Stimulated activated CD4-positive, alpha-beta T cell treated with anti-CD3 and anti-CD28 coated beads, Interleukin-2, amount 100 ng/mL, for 24 hours (primary cell): ENCODE results near the gene SLC29A1.

Experiments
- DNase-seq, 2 donors: peaks; one replicate each; pipeline ENCODE4 v3.0.0-alpha.2; 2020

Gene SLC29A1

DNA sequence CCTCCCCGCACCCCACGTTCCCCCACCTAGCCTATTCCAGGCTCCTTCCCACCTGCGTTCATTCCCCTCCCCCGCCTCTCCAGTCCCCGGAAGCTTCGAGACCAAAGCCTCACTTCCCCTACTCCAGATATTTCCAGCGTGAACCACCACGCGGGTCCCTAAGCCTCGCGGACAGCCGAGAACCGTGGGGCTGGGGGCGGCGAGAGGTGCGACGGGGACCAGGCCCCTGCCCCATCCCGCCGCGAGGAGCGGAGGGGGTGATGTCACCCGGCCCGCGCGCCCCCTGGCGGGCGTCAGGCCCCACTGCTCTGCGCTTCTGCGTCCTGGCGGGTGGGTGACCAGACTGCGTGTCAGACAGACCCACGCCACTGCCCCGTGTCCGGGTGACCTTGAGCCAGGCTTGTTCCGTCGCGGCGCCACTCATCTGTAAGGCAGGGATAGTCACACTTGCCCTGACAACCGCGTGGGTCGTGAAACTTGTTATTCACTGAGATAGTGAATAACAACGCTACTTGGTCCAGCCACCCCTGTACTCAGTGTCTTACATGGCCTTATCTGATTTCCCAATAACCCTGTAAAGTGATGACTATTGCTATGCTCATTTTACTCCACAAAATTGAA lies 14.5 kb downstream of the SLC29A1 start:
- peak; percentile 81 to 83 for DNase-seq

- no peak for DNase-seq
These were observed 15.4 kb downstream of the SLC29A1 start for GRCh38 chr6:44238687-44239350.

DNA sequence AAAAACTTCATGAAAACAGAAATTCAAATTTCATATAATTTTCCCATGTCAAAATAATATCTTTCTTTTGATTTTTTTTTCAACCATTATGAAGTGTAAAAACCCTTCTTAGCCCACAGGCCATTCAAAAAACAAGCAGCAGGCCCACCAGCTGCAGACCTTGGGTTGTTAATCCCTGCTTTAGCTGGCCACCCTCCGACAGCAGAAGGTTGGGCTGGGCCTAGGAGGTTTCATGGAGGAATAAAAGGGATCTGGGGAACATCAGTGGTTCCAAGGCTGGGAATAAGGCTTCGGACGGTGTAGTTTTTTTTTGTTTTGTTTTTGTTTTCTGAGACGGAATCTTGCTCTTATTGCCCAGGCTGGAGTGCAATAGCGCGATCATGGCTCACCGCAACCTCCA lies 19.9 kb downstream of the SLC29A1 start:
- no peak for DNase-seq

DNA sequence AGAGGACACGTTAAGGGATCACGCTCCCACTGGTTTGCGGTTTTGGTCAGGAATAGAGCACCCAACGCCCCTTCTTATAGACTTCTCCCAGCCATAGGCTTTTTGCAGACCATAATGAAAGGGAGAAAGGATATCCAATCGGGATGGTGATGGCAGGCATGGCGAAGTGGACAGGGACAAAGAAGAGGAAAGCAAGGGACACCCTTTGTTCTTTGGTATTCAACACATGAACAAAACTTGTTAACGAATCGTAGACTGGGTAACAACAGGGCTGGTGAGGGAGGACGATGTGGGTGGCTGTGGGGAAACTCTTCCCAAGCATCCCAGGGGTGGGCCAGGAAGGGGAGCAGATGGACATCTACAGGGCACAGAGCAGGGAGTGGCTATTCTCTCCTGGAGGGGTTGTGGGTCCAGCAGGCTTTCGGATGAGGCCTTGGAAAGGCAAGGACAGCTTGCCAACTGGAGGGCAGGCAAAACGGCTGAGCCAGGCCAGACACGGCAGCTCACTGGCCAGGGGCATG lies 22.1 kb downstream of the SLC29A1 start:
- no peak for DNase-seq

- peak; percentile 90 to 93 for DNase-seq
These were observed 22.7 kb downstream of the SLC29A1 start for GRCh38 chr6:44245912-44246662.

DNA sequence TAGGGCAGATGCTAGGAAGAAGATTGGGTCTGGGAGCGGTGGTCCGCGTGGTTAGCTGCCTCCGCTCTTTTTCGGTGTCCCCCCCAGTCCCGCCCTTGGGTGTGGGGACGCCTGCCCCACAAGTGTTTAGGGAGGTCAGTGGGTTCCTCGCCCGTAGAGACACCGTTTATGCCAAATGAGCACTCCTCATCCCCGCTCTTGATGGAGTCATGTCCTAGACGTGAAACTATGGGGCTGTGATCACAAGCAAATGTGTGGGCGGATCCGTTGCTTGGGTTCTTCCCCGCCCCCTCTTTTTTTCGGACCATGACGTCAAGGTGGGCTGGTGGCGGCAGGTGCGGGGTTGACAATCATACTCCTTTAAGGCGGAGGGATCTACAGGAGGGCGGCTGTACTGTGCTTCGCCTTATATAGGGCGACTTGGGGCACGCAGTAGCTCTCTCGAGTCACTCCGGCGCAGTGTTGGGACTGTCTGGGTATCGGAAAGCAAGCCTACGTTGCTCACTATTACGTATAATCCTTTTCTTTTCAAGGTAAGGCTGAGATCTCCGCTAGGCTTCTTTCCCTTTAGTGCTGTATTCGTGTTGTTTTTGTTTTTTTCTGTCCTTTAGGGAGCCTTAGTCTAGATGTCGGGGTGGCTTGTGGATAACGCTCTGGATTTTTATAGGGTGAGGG lies 23.4 kb downstream of the SLC29A1 start, which contains the start of gene HSP90AB1:
HSP90AB1 (plus strand) TSS at position 439 of the 675 bp plus-strand sequence. CDS start 1,529 bp downstream, outside the sequence.
- DNase-seq, result peak; percentile 94 to 96

DNA sequence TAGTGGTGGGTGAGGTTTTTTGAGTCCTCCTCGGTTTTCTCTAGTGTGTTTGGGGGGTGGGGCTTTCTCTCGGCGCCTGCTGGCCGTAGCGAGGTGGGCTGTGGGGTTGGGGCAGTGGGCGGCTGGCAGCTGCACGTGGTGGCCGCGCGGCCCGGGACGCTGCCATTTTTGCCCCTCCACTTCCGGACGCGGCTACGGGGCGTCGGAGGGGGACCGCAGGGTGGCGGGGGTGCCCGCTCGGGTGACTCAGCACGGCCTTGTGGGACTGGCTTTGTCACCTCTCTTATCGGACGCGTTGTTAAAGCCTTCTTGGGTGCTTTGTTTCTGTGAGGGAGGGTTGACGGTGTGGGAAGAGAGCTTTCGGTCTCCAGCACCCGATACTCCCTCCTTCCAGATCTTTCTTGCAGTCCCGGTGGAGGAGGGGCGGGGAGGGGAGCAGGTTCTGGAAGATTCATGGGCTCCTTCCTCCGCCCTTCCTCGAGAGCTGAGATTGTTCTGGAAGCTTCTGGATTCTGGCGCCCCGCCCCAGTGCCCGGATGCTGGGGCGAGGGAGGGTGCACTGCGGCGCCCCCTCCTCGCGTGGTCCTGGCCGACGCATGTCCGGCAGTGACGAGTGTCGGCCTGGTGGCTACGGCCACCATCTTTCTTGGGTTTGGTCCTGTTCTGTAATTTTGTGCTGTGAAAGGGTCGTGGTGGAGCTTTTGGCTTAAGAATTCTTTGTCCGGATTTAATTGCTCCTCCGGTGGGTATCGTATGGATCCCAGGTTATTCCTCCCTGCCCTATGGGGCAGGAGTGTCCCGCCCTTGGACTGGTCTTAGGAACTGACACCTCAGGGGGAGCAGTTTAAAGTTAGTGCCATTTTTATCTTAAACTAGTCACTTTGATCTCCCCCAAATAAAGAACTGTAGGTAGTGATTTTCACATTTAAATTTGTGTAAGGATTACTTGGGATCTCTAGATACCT lies 24.2 kb downstream of the SLC29A1 start:
- DNase-seq, result peak; percentile 85 to 89

GRCh38 chr6:44248579-44248978 lies 25.2 kb downstream of the SLC29A1 start:
- no peak for DNase-seq

- no peak for DNase-seq
These were observed 25.8 kb downstream of the SLC29A1 start for GRCh38 chr6:44249082-44249748.

- DNase-seq, result no peak
These were observed 26.8 kb downstream of the SLC29A1 start for GRCh38 chr6:44250067-44250717.

GRCh38 chr6:44250718-44251123 lies 27.3 kb downstream of the SLC29A1 start:
- DNase-seq, result no peak

DNA sequence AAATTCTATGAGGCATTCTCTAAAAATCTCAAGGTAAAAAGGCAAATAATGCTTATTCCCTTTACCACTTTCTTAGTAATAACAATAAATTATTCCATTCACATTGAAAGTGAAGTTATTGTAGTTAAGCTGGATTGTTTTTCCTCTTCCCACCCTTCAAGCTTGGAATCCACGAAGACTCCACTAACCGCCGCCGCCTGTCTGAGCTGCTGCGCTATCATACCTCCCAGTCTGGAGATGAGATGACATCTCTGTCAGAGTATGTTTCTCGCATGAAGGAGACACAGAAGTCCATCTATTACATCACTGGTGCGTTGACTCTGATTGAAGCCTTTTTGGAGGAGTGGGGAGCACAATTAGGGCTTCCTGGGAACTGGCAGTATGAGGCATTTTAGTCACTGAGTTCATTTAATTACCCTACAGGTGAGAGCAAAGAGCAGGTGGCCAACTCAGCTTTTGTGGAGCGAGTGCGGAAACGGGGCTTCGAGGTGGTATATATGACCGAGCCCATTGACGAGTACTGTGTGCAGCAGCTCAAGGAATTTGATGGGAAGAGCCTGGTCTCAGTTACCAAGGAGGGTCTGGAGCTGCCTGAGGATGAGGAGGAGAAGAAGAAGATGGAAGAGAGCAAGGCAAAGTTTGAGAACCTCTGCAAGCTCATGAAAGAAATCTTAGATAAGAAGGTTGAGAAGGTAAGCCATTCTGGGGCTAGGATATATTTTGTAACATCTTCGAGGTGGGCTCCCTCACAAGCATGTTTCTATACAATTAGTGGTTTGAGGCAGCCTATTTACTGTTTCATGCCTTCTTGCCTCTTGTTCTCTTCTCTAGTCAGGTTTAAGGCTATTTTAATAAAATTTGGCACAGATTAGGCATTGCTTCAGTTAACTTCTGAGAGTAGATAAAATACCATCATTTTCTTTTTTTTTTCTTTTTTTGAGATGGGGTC lies 28.5 kb downstream of the SLC29A1 start:
- DNase-seq, result no peak

DNA sequence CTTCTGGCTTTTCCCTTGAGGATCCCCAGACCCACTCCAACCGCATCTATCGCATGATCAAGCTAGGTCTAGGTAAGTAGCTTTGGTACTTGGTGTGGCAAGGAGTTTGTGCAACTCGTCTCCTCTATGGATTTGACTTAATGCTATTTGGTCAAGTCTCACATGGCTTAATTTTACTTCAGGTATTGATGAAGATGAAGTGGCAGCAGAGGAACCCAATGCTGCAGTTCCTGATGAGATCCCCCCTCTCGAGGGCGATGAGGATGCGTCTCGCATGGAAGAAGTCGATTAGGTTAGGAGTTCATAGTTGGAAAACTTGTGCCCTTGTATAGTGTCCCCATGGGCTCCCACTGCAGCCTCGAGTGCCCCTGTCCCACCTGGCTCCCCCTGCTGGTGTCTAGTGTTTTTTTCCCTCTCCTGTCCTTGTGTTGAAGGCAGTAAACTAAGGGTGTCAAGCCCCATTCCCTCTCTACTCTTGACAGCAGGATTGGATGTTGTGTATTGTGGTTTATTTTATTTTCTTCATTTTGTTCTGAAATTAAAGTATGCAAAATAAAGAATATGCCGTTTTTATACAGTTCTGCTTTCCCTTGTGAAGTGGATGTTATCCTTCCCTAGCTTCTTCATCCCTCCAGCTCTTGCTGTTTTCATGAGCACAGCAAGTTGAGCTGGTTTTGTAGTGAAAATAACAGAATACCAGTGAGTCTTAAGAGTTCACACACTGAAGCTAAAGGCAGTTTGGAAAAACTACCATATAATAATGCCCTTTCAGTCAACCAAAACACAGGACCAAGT lies 30.1 kb downstream of the SLC29A1 start:
- peak; percentile 64 to 73 for DNase-seq

GRCh38 chr6:44254191-44255104 lies 31.1 kb downstream of the SLC29A1 start:
- peak; percentile 47 to 52 for DNase-seq

DNA sequence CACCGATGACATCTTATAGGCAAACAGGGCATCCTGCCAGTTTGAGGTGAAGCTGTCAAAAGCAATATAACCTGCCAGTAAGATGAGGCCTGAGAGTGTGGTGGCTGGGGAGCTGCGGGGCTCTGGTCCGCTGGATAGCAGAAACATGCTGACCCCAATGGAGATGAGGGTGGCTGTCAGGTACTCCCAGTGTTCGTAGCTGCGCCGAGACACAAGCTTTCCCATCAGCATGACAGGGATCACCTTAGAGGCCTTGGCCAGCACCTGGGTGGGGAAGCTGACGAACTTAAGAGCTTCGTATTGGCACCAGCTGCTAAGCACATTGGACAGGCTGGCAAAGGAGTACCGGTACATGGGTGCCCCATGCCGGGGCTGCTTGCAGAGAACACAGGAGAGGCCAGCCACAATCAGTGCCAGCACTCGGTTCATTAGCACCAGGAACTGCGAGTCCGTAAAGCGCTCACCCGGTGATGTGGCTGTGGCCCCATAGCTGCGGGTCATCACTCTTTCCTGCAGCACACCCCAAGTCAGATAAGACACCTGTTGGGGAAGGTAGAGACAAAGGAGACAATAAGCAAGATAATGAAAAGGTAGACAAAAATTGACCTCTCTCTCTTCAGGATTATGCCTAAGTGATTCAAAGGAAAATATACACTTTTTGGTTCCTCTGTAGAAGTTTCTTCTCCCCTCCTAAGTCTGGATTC lies 31.9 kb downstream of the SLC29A1 start:
- peak; percentile 55 to 63 for DNase-seq

- DNase-seq, result peak; percentile 40 to 48
These were observed 32.7 kb downstream of the SLC29A1 start for GRCh38 chr6:44255871-44256774.
